ENCODE results near the gene TSPAN10. TPM values are rescaled to one million over a fixed set of nuclear protein-coding genes. Genes with fewer than 3 reads are reported as not detected.
A peak's percentile ranks its signal among the peaks of the same experiment; 100 is the strongest.

The TSPAN10 gene
- total RNA-seq, 6 experiments from 2014 or later = 14.3 to 19.6 (median 17.2) TPM

GRCh38 chr17:81659038-81659437, 22.0 kb downstream of the TSPAN10 start:
- Mint-ChIP-seq H3K27ac (no peak overlapping the region), H3K4me1 (ENCODE audit: low read depth) (no peaks in the 10 kb centered on the region), H3K4me3 (no peak overlapping the region), H3K36me3 (ENCODE audit: low read depth) (no peaks in the 10 kb centered on the region), H3K9me3 (no peaks in the 10 kb centered on the region), H3K27me3 (ENCODE audit: insufficient read depth) (peaks cover 2% of the 10 kb centered on the region)
- DNase-seq = no peak
- no peak for TF ChIP-seq CTCF (IDR thresholded peaks at IDR 0.05)

GRCh38 chr17:81660441-81660840, 23.4 kb downstream of the TSPAN10 start:
- no peak overlapping the region for H3K4me3 Mint-ChIP-seq
- H3K36me3 Mint-ChIP-seq (ENCODE audit: low read depth) = no peaks in the 10 kb centered on the region; the same call in 1 of the 2 replicates
- TF ChIP-seq CTCF (IDR thresholded peaks at IDR 0.05) = no peak
- H3K9me3 Mint-ChIP-seq = no peaks in the 10 kb centered on the region
- no peaks in the 10 kb centered on the region; the same call in 1 of the 2 replicates for H3K4me1 Mint-ChIP-seq (ENCODE audit: low read depth)
- H3K27me3 Mint-ChIP-seq (ENCODE audit: insufficient read depth) = peaks cover 2% of the 10 kb centered on the region
- DNase-seq = no peak
- no peak overlapping the region for H3K27ac Mint-ChIP-seq

GRCh38 chr17:81662002-81662401, 25.0 kb downstream of the TSPAN10 start:
- peaks cover 2% of the 10 kb centered on the region; the same call in 1 of the 2 replicates for H3K36me3 Mint-ChIP-seq (ENCODE audit: low read depth)
- no peak overlapping the region for H3K4me3 Mint-ChIP-seq
- no peak overlapping the region for H3K27ac Mint-ChIP-seq
- peaks cover 10% of the 10 kb centered on the region for H3K4me1 Mint-ChIP-seq (ENCODE audit: low read depth)
- no peaks in the 10 kb centered on the region for H3K9me3 Mint-ChIP-seq
- no peak for TF ChIP-seq CTCF (IDR thresholded peaks at IDR 0.05)
- no peak for DNase-seq
- peaks cover 2% of the 10 kb centered on the region for H3K27me3 Mint-ChIP-seq (ENCODE audit: insufficient read depth)

- Mint-ChIP-seq H3K27ac (no peak overlapping the region), H3K9me3 (no peaks in the 10 kb centered on the region), H3K4me1 (ENCODE audit: low read depth) (peaks cover 25% of the 10 kb centered on the region), H3K36me3 (ENCODE audit: low read depth) (peaks cover 14% of the 10 kb centered on the region; the same call in 1 of the 2 replicates), H3K4me3 (no peak overlapping the region), H3K27me3 (ENCODE audit: insufficient read depth) (peaks cover 2% of the 10 kb centered on the region)
- DNase-seq = no peak
- TF ChIP-seq CTCF (IDR thresholded peaks at IDR 0.05) = no peak
Observed at GRCh38 chr17:81664051-81664470, 27.1 kb downstream of the TSPAN10 start.

- Mint-ChIP-seq H3K27me3 (ENCODE audit: insufficient read depth) (peaks cover 2% of the 10 kb centered on the region), H3K27ac (peak overlapping the region; percentile 83), H3K4me1 (ENCODE audit: low read depth) (peaks cover 25% of the 10 kb centered on the region), H3K9me3 (no peaks in the 10 kb centered on the region), H3K36me3 (ENCODE audit: low read depth) (peaks cover 14% of the 10 kb centered on the region; the same call in 1 of the 2 replicates), H3K4me3 (peak overlapping the region; percentile 91)
- DNase-seq = no peak
- no peak for TF ChIP-seq CTCF (IDR thresholded peaks at IDR 0.05)
Observed at GRCh38 chr17:81665205-81666091, 28.5 kb downstream of the TSPAN10 start.

All from HFFc6 (cell line).